ENCODE results near the gene ZNF544.
A peak's percentile ranks its signal among the peaks of the same experiment; 100 is the strongest.

GRCh38 chr19:58182989-58183816, 45.5 kb upstream of the ZNF544 start, which contains the start of gene ZNF274:
- no peak for TF ChIP-seq CTCF (IDR thresholded peaks at IDR 0.05)
- TF ChIP-seq POLR2A (IDR thresholded peaks at IDR 0.05), result peak; percentile 94

All from right lobe of liver (tissue), 4 donors.